HepG2 (cell line): ENCODE data around the gene MIA3. TPM values are rescaled to one million over a fixed set of nuclear protein-coding genes. Genes with fewer than 3 reads are reported as not detected.

Source experiments
- ATAC-seq: fragments of 200-7000 bp; cut with Tn5 transposase; 3 replicates; pipeline ENCODE4 v1.9.1; 2020; ENCODE audit warnings: mild to moderate bottlenecking, moderate library complexity
- BruUV-seq: library from RNA; stranded (reverse); fragments of 400-500 nt; replicated peaks from 2 replicates; lab custom pipeline; 2021; lab: Mats Ljungman, UMichigan
- CTCF ChIA-PET: fragments of 300-600 bp; formaldehyde crosslinking; extraction: SDS; loops from one replicate; lab custom pipeline; 2021; ENCODE audit warnings: low total read pairs, inconsistent platforms, low intra/inter-chr PET ratio; lab: Yijun Ruan, JAX
- POLR2A ChIA-PET: fragments of 350-600 bp; sonication (Branson Sonifier 250); formaldehyde crosslinking; loops from one replicate; lab custom pipeline; 2020; ENCODE audit warnings: antibody characterized with exemption, inconsistent platforms; lab: Yijun Ruan, JAX
- DNase-seq: peaks from one replicate; pipeline ENCODE4 v3.0.0-alpha.2; 2015; ENCODE audit warnings: low spot score
- FAIRE-seq: peaks from 3 replicates; lab custom pipeline; 2011; peaks lifted over from hg19 to GRCh38; lab: Jason Lieb, UNC
- H2AFZ ChIP-seq: one replicate; pipeline ENCODE4 v1.6.1; 2011; ENCODE audit warnings: low read length, inconsistent platforms
- H3K27ac ChIP-seq: fragments of 300-600 bp; 3 replicates; pipeline ENCODE4 v1.8.0; 2011; ENCODE audit warnings: mixed run types, mild to moderate bottlenecking, mixed read lengths, low read length, inconsistent platforms; ENCODE audit not compliant: insufficient read depth; ENCODE audit errors: extremely low read length
- H3K27me3 ChIP-seq, 2 experiments: fragments of 200-600 bp in 1 of 2; 2 replicates in 1 of 2; 3 replicates in 1 of 2; pipeline versions ENCODE4 v1.6.0 to v1.8.0; 2011; ENCODE audit warnings: low read length in 2 of 2, mild to moderate bottlenecking in 2 of 2, moderate library complexity in 2 of 2, inconsistent platforms in 1 of 2; ENCODE audit not compliant: insufficient read depth in 2 of 2, control insufficient read depth in 1 of 2
- H3K36me3 ChIP-seq, 2 experiments: fragments of 200-600 bp in 1 of 2; replicated peaks in 1 of 2; 2 replicates in 1 of 2; 3 replicates in 1 of 2; pipeline versions ENCODE4 v1.5.1 to v1.8.0; 2011; ENCODE audit warnings: low read length in 2 of 2, inconsistent platforms in 1 of 2; ENCODE audit not compliant: insufficient read depth in 2 of 2, control insufficient read depth in 1 of 2
- H3K4me1 ChIP-seq: 2 replicates; pipeline ENCODE4 v1.5.1; 2012; ENCODE audit warnings: low read length, inconsistent platforms; ENCODE audit not compliant: insufficient read depth
- H3K4me2 ChIP-seq: 2 replicates; pipeline ENCODE4 v1.6.0; 2011; ENCODE audit warnings: low read depth, low read length, inconsistent platforms
- H3K4me3 ChIP-seq, 3 experiments: fragments of 200-600 bp in 1 of 3; sonication (generic), shearing (Covaris generic) in 1 of 3; replicated peaks in 1 of 3; 2 replicates each; pipeline ENCODE4 v1.5.1; 2011 to 2016; ENCODE audit warnings: low read length in 3 of 3, inconsistent platforms in 2 of 3, low read depth in 2 of 3, mild to moderate bottlenecking in 2 of 3, control low read depth in 1 of 3, mixed read lengths in 1 of 3; ENCODE audit not compliant: insufficient read depth in 1 of 3
- H3K79me2 ChIP-seq: one replicate; pipeline ENCODE4 v1.6.1; 2011; ENCODE audit warnings: low read length, inconsistent platforms; ENCODE audit not compliant: insufficient read depth
- H3K9ac ChIP-seq: 2 replicates; pipeline ENCODE4 v1.6.0; 2011; ENCODE audit warnings: mild to moderate bottlenecking, low read depth, low read length, inconsistent platforms; ENCODE audit not compliant: insufficient read depth
- H3K9me3 ChIP-seq: 2 replicates; pipeline ENCODE4 v1.5.1; 2012; ENCODE audit warnings: mild to moderate bottlenecking, low read length
- H4K20me1 ChIP-seq: 2 replicates; pipeline ENCODE4 v1.6.0; 2011; ENCODE audit warnings: inconsistent platforms, mild to moderate bottlenecking, low read length, moderate library complexity; ENCODE audit not compliant: insufficient read depth
- CCAR2 ChIP-seq: fragments of 200-400 bp; formaldehyde crosslinking; optimal IDR thresholded peaks from 2 replicates; pipeline ENCODE3; 2018; ENCODE audit warnings: low read depth, mild to moderate bottlenecking, low read length, moderate library complexity
- FOXC1 ChIP-seq: sonication (generic); formaldehyde crosslinking; IDR thresholded peaks from 2 replicates; pipeline ENCODE4 v1.8.0; 2022; ENCODE audit warnings: mild to moderate bottlenecking, missing genetic modification reagents, borderline replicate concordance
- IKZF5 ChIP-seq: IDR thresholded peaks from 2 replicates; pipeline ENCODE4 v1.6.1; 2018; ENCODE audit warnings: missing genetic modification reagents, mild to moderate bottlenecking, missing compliant biosample characterization
- KAT8 ChIP-seq: IDR thresholded peaks from 2 replicates; pipeline ENCODE4 v1.6.1; 2016; ENCODE audit warnings: missing genetic modification reagents, missing compliant biosample characterization
- LCORL ChIP-seq, 2 experiments: fragments of 450-650 bp in 1 of 2; sonication (generic) in 1 of 2; formaldehyde crosslinking in 1 of 2; IDR thresholded peaks; 2 replicates each; pipeline versions ENCODE4 v1.5.0 to v1.6.1; 2017 to 2020; ENCODE audit warnings: antibody characterized with exemption in 1 of 2, missing genetic modification reagents in 1 of 2
- MIER2 ChIP-seq: IDR thresholded peaks from 2 replicates; pipeline ENCODE4 v1.6.1; 2016; ENCODE audit warnings: missing biosample characterization, missing genetic modification reagents
- MYNN ChIP-seq: sonication (generic); formaldehyde crosslinking; IDR thresholded peaks from 2 replicates; pipeline ENCODE4 v1.4.0; 2020; ENCODE audit warnings: mild to moderate bottlenecking, low read depth, missing genetic modification reagents
- NFE2L2 ChIP-seq: fragments of 150-350 bp; IDR thresholded peaks from 2 replicates; pipeline ENCODE4 v1.6.1; 2014; ENCODE audit warnings: low read length
- NFKBIZ ChIP-seq: IDR thresholded peaks from 2 replicates; pipeline ENCODE4 v1.6.1; 2018; ENCODE audit warnings: missing genetic modification reagents, missing compliant biosample characterization
- SCMH1 ChIP-seq: sonication (generic); formaldehyde crosslinking; IDR thresholded peaks from 2 replicates; pipeline ENCODE4 v1.9.0; 2021; ENCODE audit warnings: missing genetic modification reagents, mild to moderate bottlenecking, borderline replicate concordance
- SRSF4 ChIP-seq: fragments of 200-400 bp; formaldehyde crosslinking; IDR thresholded peaks from one replicate; pipeline ENCODE4 v1.6.1; 2018; ENCODE audit warnings: mild to moderate bottlenecking, low read depth, low read length, moderate library complexity; ENCODE audit not compliant: poor library complexity, severe bottlenecking
- ZNF264 ChIP-seq: sonication (generic); formaldehyde crosslinking; IDR thresholded peaks from 2 replicates; pipeline ENCODE4 v1.4.0; 2020; ENCODE audit warnings: missing genetic modification reagents
- ZNF557 ChIP-seq: sonication (generic); formaldehyde crosslinking; IDR thresholded peaks from 2 replicates; pipeline ENCODE4 v1.4.0; 2020; ENCODE audit warnings: missing genetic modification reagents
- ZNF616 ChIP-seq: sonication (generic); formaldehyde crosslinking; IDR thresholded peaks from 2 replicates; pipeline ENCODE4 v1.5.0; 2020; ENCODE audit warnings: low read depth, mild to moderate bottlenecking, missing genetic modification reagents
- ZNF710 ChIP-seq: sonication (generic); formaldehyde crosslinking; IDR thresholded peaks from 2 replicates; pipeline ENCODE4 v1.5.0; 2020; ENCODE audit warnings: mild to moderate bottlenecking, missing genetic modification reagents, borderline replicate concordance
- WGBS: methylation state at CpG from one replicate; pipeline ENCODE4 v1.1.6; 2017; ENCODE audit warnings: low lambda C conversion rate; 5-methylcytosine and 5-hydroxymethylcytosine counted together
- in situ Hi-C: cut with HindIII; loops from 2 replicates; pipeline ENCODE4 v1.10.0; 2017; ENCODE audit warnings: low pct_unique_long_range_greater_than_20kb; ENCODE audit not compliant: extremely low pct_ligation_motif_present
- intact Hi-C: fragments of 100-400 bp; cut with micrococcal nuclease; formaldehyde crosslinking; loops from one replicate; pipeline ENCODE4 v1.10.0; 2022; ENCODE audit not compliant: unreplicated experiment
- polyA plus RNA-seq, 8 experiments: library from polyadenylated mRNA; depleted of rRNA in 3 of 8; stranded (reverse) in 7 of 8; unstranded in 1 of 8; fragments of >200 nt; fragmentation: Illumina TruSeq in 4 of 8; extraction: Trizol in 4 of 8; gene quantifications; 2 replicates each; pipeline versions ENCODE4 v1.2.1 to v1.2.3, GENCODE V29; 2011 to 2016; ENCODE audit warnings: low read depth in 4 of 8, missing spikeins in 1 of 8, mixed read lengths in 1 of 8; ENCODE audit not compliant: insufficient read depth in 1 of 8
- total RNA-seq, 5 experiments: library from RNA; depleted of rRNA; stranded (reverse); fragments of >200 nt; fragmentation: Illumina TruSeq; extraction: Trizol; gene quantifications; 2 replicates each; pipeline ENCODE4 v1.2.3, GENCODE V29; 2016; ENCODE audit warnings: low read depth in 1 of 5

MIA3 gene
- total and polyA plus RNA-seq, 2 of the 13 experiments (the other 11 are each of a cell fraction or from before 2014, with no cell fraction given), result 45.6 to 48.7 TPM

- no peak overlapping the region for H3K4me2 ChIP-seq
- no peaks in the 10 kb centered on the region; a peak in 1 of 5 replicates for H3K27me3 ChIP-seq
- no peak for TF ChIP-seq ZNF557
- TF ChIP-seq, all 625 proteins: peak for 0
- ATAC-seq, result no peak
- Histone ChIP-seq H3K36me3 (peaks cover 11 to 57% of the 10 kb centered on the region in 2 experiments), H3K9me3 (no peaks in the 10 kb centered on the region), H3K79me2 (peaks cover 17% of the 10 kb centered on the region), H3K27ac (no peak overlapping the region), H4K20me1 (0 out of 2 replicates have a peak, but pooled peaks cover 6% of the 10 kb centered on the region), H3K4me3 (no peak overlapping the region), H3K4me1 (peaks cover 16% of the 10 kb centered on the region), H3K9ac (no peak overlapping the region), H2AFZ (no peak overlapping the region)
- intact Hi-C loops, result no loop called here
- no TSS peak for BruUV-seq
- no peak for FAIRE-seq
- DNase-seq, result no peak
- in situ Hi-C loops, result no loop called here
- ChIA-PET CTCF (no interaction called here), POLR2A (no interaction called here)
Measured at GRCh38 chr1:222623458-222623857, 5.6 kb downstream of the MIA3 start.

GRCh38 chr1:222624214-222624613 is 6.3 kb downstream of the MIA3 start:
- no peak overlapping the region for H3K9ac ChIP-seq
- WGBS, result 98% methylated on average over 7 of the region's 7 CpGs
- ChIA-PET CTCF (no interaction called here), POLR2A (no interaction called here)
- ATAC-seq, result no peak
- H2AFZ ChIP-seq, result no peak overlapping the region
- H3K36me3 ChIP-seq, result peaks cover 15 to 65% of the 10 kb centered on the region in 2 experiments
- H3K4me3 ChIP-seq, result no peak overlapping the region
- no peaks in the 10 kb centered on the region for H3K9me3 ChIP-seq
- H3K4me2 ChIP-seq, result no peak overlapping the region
- intact Hi-C loops (no loop called here), in situ Hi-C loops (no loop called here)
- FAIRE-seq, result no peak
- no peak for TF ChIP-seq NFE2L2
- TF ChIP-seq SRSF4, result no peak
- TF ChIP-seq IKZF5 (CRISPR knock-in tag), result no peak
- TF ChIP-seq LCORL (IDR thresholded peaks at IDR 0.05), result no peak
- no peak for TF ChIP-seq LCORL (CRISPR knock-in tag; IDR thresholded peaks at IDR 0.05)
- no peak for TF ChIP-seq CCAR2
- no peak for TF ChIP-seq NFKBIZ (CRISPR knock-in tag)
- TF ChIP-seq FOXC1, result no peak
- no peak for TF ChIP-seq ZNF264 (CRISPR knock-in tag)
- TF ChIP-seq SCMH1 (CRISPR knock-in tag), result no peak
- no peak for TF ChIP-seq MIER2 (CRISPR knock-in tag)
- no peak for TF ChIP-seq MYNN (CRISPR knock-in tag)
- no peak for TF ChIP-seq ZNF710 (CRISPR knock-in tag)
- TF ChIP-seq ZNF616 (CRISPR knock-in tag), result no peak
- no peak for TF ChIP-seq KAT8 (CRISPR knock-in tag)
- H3K4me1 ChIP-seq, result peaks cover 16% of the 10 kb centered on the region
- DNase-seq, result no peak
- H4K20me1 ChIP-seq, result no peaks in the 10 kb centered on the region
- BruUV-seq, result no TSS peak
- H3K79me2 ChIP-seq, result peaks cover 9% of the 10 kb centered on the region
- no peak overlapping the region for H3K27ac ChIP-seq
- no peaks in the 10 kb centered on the region; a peak in 1 of 5 replicates for H3K27me3 ChIP-seq
